Ishikawa (cell line): ENCODE measurements around the gene SPAG8.

Source experiments
- CREB1 ChIP-seq: IDR thresholded peaks from 2 replicates; pipeline ENCODE4 v1.6.1; 2012; ENCODE audit warnings: low read depth
- EP300 ChIP-seq: IDR thresholded peaks from 2 replicates; pipeline ENCODE4 v1.6.1; 2012; ENCODE audit warnings: borderline replicate concordance
- NFIC ChIP-seq: IDR thresholded peaks from 2 replicates; pipeline ENCODE4 v1.6.1; 2012
- YY1 ChIP-seq: IDR thresholded peaks from 2 replicates; pipeline ENCODE4 v1.6.1; 2012; ENCODE audit warnings: low read depth
- ZBTB7A ChIP-seq: IDR thresholded peaks from 2 replicates; pipeline ENCODE4 v1.6.1; 2012; ENCODE audit warnings: low read depth

- no peak for TF ChIP-seq YY1
- TF ChIP-seq CREB1 = no peak
- TF ChIP-seq ZBTB7A = no peak
- no peak for TF ChIP-seq NFIC
- TF ChIP-seq EP300 = no peak
Observed at GRCh38 chr9:35778496-35778895, 33.6 kb downstream of the SPAG8 start.
